ENCODE data around the gene N4BP2L2.

GRCh38 chr13:32581177-32581786 lies 42.7 kb upstream of the N4BP2L2 start:
- TF ChIP-seq GATA2 (IDR thresholded peaks at IDR 0.05; ENCODE audit: low read depth, low read length) (no peak), GATA3 (IDR thresholded peaks at IDR 0.05; ENCODE audit: low read depth, low read length) (no peak)

Data from SH-SY5Y (cell line).